GM15510 (cell line): ENCODE measurements around the gene UBQLN1.

Experiments
- POLR2A ChIP-seq: IDR thresholded peaks from 3 replicates; pipeline ENCODE4 v1.6.1; 2011; ENCODE audit warnings: borderline replicate concordance; ENCODE audit not compliant: insufficient read length; ENCODE audit errors: extremely low read depth

UBQLN1 gene

GRCh38 chr9:83707768-83708514 is at the start of gene UBQLN1:
TSS of gene UBQLN1 (minus strand) at chr9:83707958. CDS start at chr9:83707679, 279 bp downstream.
- TF ChIP-seq POLR2A: peak; percentile 93

DNA sequence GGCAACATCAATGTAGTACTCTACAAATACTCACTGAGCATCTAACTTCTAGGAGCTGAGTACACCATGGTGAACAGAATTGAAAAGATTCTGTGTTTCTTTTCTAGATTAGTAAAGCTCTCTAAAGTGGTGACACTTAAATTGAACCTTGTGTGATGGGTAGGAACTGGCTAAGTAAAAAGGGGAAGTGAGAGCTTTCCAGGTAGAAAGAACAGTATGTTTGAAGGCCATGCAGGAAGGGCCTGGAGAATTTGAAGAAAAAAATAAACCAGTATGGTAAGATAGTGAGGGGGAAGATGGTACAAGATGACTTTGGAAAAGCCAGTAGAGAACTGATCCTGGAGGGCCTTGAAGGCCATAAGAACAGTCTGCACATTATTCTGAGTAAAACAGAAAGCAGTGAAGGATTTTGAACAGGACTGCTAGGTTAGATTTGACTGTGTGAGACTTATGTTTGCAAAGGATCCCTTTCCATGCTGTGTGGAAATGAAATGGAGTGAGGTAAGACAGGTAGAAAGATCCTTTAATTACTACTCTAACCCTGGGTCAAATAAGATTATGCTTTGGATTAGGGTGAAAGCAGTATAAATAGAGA is 46.7 kb upstream of the UBQLN1 start:
- TF ChIP-seq POLR2A: no peak

- no peak for TF ChIP-seq POLR2A
These were observed 41.9 kb upstream of the UBQLN1 start for GRCh38 chr9:83749706-83750105.

DNA sequence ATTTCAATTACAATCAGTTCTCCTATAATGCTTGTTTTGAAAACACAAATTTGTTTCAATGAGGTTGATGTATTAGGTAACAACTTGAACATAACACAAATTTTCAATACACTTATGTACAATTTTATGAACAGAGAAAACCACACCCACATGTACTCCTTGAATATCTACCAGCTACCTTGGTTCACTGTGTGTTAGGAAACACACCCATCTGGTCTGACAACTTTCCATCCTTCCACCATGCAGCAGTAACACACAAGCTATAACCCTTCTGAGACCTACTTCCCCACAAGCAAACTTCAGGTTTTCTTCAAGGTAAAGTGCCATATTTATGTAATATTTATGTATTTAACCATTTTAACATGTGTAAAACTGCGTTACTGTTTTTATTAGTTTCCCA is 36.4 kb upstream of the UBQLN1 start:
- TF ChIP-seq POLR2A: no peak

- TF ChIP-seq POLR2A: no peak
These were observed 26.0 kb upstream of the UBQLN1 start for GRCh38 chr9:83733739-83734138.

DNA sequence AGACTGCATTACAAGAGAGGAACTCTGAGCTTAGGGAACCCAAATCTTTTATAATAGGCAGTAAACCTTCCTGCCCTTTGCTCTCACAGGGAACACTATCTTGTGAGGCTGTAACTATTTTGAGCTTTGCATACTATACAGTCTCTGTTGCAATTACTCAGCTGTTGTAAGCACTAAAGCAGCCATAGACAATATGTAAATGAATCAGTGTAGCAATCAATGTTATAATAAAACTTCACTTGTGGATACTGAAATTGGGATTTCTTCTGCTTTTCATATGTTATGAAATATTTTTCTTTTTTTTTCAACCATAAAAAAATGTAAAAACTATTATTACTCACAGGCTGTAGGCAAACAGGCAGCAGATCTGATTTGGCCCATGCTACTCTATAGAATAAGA is 16.7 kb upstream of the UBQLN1 start:
- TF ChIP-seq POLR2A: no peak

DNA sequence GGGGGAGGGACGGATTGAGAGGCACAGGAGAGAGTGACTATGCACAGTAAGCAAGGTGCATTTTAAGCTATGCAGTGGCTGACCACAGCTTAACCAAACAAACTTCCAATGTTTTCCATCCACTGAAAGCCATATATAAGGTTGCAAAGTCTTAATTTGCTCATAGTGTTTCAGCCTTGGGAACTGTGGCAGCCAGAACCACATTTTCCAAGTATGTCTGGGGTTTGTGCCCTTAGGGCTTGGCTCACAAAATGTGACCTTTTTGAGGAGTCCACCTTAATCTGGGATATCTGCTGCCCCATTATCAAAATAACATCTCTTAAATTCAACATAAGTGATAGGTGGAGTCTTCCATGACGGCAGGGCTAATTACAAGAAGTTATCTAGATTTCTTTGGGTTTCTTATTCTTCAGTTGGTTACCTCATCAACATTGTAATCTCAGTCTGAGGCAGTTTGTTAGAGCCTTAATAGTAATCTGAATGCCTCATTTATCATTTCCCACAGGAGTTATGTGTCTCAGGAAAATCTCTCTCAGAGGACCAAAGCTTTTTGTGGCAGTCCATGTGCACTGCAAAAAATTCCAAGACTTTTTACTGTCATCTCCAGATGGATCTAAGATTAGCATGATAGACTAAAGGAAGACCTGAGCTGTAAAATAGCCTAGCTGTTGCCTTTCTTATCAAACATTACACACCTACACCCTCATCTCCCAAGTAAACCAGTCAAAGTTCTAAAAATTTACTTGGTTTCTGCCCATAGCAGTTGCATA is 15.2 kb upstream of the UBQLN1 start:
- TF ChIP-seq POLR2A: no peak

DNA sequence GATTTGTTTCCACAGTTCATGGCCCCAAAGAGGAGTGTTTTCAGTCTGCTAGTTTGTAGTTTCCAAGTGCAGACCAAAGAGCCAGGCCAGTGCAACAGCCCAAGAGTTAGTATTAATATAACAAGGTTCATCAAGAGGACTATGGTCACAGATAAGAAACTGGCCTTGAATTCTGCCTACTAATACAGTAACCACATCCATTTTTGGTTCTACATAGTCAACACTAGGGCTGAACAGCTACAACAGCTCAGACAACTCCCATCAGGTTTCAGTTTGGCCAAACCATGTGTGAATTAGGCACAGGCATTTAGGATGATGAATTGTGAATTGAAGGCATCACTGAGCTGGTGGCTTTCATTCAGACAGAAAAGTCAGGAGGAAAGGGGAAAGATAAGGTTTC is 13.8 kb upstream of the UBQLN1 start:
- TF ChIP-seq POLR2A: no peak

- TF ChIP-seq POLR2A: no peak
These were observed 8.0 kb upstream of the UBQLN1 start for GRCh38 chr9:83715794-83716193.

- no peak for TF ChIP-seq POLR2A
These were observed 7.5 kb upstream of the UBQLN1 start for GRCh38 chr9:83715221-83715620.

- no peak for TF ChIP-seq POLR2A
These were observed 6.6 kb upstream of the UBQLN1 start for GRCh38 chr9:83714329-83714728.

DNA sequence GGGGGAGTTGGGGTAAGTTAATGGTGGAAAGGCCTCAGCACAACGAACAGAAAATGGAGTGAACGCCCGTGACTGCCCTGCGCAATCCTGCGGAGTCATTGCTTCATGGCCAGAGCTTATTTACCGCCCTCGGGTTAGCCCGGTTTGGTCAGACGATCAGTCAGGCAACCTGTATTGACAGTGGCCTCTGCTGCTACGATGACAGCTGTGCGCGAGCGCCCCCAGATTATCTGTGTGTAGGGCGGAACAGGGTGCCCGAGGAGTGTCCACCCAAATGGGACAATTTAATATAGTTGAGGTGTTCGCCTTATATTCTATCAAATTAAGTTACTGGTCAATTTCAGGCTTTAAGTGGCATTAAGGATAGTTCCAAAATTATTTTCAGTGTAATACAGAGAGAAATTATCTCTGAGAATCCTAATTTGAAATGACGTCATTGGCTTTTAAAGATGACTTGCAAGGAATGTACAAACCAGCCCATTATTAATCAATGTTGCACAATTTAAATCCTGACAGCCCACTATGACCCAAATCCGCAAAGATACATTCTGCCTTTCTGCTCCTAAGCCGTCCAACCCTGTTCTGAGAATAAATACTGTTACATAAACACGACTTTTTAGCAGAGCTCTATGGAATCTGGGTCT is 879 bp upstream of the UBQLN1 start:
- no peak for TF ChIP-seq POLR2A

- no peak for TF ChIP-seq POLR2A
These were observed 315 bp downstream of the UBQLN1 start for GRCh38 chr9:83707518-83707767.

DNA sequence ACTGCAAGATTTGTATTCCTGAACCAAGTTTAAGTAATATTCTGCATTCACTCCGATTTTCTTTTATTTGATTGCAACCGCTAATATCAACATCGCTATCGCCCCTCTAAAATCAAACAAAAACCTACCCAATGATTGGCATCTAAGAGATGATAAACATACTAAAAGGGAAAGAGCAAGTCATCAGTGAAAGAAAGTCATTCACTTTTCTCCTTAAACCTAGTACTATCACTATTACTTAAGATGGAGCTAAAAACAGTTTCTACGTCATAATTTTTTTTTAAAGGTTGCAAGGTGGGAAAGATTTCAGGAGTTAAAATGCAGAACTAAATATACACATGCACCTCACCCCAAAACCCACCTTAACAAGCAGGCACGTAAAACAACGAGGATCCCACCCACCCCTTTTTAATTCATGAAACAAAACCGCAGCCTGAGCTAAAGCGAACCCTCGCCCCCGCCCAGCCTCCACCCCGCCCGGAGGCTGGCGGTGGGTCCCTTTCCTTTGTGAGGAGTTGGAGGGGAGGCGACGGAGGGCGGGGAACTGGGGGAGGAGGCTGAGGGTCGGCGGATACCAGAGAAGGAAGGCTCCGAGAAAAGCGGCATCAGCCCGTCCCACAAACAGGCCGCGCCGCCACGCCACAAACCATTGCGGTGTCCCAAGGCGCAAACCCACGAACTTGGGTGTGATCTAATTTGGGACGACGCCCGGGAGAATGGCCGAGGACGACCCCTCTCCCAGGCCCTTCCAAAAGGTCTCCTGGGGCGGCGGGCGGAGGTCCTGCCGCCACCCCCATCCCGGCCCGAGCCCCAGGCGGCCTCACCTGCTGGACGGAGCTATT is 861 bp downstream of the UBQLN1 start:
- TF ChIP-seq POLR2A: peak; percentile 17
